ENCODE data around the gene MMEL1. TPM values are rescaled to one million over a fixed set of nuclear protein-coding genes. Genes with fewer than 3 reads are reported as not detected.

The MMEL1 gene
- total and polyA plus RNA-seq, 2 donors (not counting 1 experiment from before 2014, with no cell fraction given): not detected

DNA sequence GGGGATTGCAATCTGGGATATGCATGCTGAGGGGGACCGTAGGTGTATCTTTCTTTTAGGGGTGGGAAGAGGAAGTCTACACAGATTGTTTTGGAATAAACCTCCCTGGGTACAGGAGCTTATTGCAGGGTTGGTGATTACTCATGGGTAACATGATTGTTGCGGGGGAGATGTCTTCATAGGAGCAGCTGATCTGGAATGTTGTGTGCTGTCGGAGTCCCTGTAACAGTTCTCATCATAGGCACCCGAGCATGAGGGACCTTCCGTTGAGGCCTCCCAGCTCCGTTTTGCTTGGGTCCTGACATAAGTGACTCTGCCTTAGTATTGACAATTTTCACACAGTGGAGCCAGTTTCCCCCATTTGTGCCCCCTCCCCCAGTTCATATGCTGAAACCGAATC is 50.4 kb downstream of the MMEL1 start:
- no peak overlapping the region for H3K4me2 ChIP-seq (replicated peaks; ENCODE audit: low read depth, low read length, poor library complexity, severe bottlenecking)
- DNase-seq (no peak), ATAC-seq (ENCODE audit: low read depth) (no peak)
- peak overlapping the region; percentile 93 for H3K27ac Mint-ChIP-seq
- no peak for TF ChIP-seq EZH2 (IDR thresholded peaks at IDR 0.05; ENCODE audit: borderline replicate concordance, insufficient read depth, low read depth, low read length, poor library complexity, severe bottlenecking)
- TF ChIP-seq, protein P1, sequence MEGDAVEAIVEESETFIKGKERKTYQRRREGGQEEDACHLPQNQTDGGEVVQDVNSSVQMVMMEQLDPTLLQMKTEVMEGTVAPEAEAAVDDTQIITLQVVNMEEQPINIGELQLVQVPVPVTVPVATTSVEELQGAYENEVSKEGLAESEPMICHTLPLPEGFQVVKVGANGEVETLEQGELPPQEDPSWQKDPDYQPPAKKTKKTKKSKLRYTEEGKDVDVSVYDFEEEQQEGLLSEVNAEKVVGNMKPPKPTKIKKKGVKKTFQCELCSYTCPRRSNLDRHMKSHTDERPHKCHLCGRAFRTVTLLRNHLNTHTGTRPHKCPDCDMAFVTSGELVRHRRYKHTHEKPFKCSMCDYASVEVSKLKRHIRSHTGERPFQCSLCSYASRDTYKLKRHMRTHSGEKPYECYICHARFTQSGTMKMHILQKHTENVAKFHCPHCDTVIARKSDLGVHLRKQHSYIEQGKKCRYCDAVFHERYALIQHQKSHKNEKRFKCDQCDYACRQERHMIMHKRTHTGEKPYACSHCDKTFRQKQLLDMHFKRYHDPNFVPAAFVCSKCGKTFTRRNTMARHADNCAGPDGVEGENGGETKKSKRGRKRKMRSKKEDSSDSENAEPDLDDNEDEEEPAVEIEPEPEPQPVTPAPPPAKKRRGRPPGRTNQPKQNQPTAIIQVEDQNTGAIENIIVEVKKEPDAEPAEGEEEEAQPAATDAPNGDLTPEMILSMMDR (IDR thresholded peaks at IDR 0.05): no peak
- peaks cover 11% of the 10 kb centered on the region for H3K79me2 ChIP-seq (ENCODE audit: control insufficient read depth, insufficient read depth, low read length)
- no peak overlapping the region for H2AFZ ChIP-seq (ENCODE audit: insufficient read depth, low read depth, low read length, poor library complexity, severe bottlenecking)
- no peak overlapping the region for H3K9ac ChIP-seq (ENCODE audit: low read length)
- H3K27me3 ChIP-seq (replicated peaks in 1 of 4; ENCODE audit: control extremely low read depth in 1 of 4, control insufficient read depth in 3 of 4, insufficient read depth in 4 of 4, low read length in 3 of 4): no peaks in the 10 kb centered on the region
- peaks cover 0 to 17% (median 3%) of the 10 kb centered on the region in 3 donors for H3K9me3 ChIP-seq (ENCODE audit: control extremely low read depth in 1 of 3, control insufficient read depth in 2 of 3, insufficient read depth in 1 of 3, low read length in 2 of 3)
- no peaks in the 10 kb centered on the region for H3K27me3 Mint-ChIP-seq
- peak overlapping the region; percentile 52 for H3K4me3 Mint-ChIP-seq
- ChIA-PET POLR2A (no interaction called here), CTCF (interaction anchor here (0.7 to 1.6 kb wide), 3 partner anchors 21 to 293 kb away, joined by 3 to 5 read pairs (median 3); no protein-coding TSS in a partner anchor)
- intact Hi-C loops (cut with micrococcal nuclease): no loop called here
- H3K4me3 ChIP-seq (ENCODE audit: control extremely low read depth in 1 of 5, extremely low read depth in 1 of 5, insufficient read depth in 1 of 5, low read depth in 2 of 5, low read length in 4 of 5): no peak overlapping the region
- H3K4me1 Mint-ChIP-seq: peaks cover 68% of the 10 kb centered on the region
- H3K9me3 Mint-ChIP-seq (ENCODE audit: insufficient read depth): peaks cover 3% of the 10 kb centered on the region
- peaks cover 62 to 87% of the 10 kb centered on the region in 2 donors for H3K4me1 ChIP-seq (ENCODE audit: control insufficient read depth in 2 of 2, insufficient read depth in 2 of 2, low read length in 2 of 2)
- 95% methylated on average over 5 of the region's 7 CpGs for WGBS (ENCODE audit: insufficient coverage)
- peak overlapping the region; percentile 18 to 98 for H3K27ac ChIP-seq (ENCODE audit: low read length in 2 of 2)
- H4K20me1 ChIP-seq (ENCODE audit: control insufficient read depth, insufficient read depth, low read length, poor library complexity, severe bottlenecking): no peaks in the 10 kb centered on the region
- peaks cover 0 to 3% of the 10 kb centered on the region in 2 experiments for H3K36me3 ChIP-seq (replicated peaks in 1 of 2; ENCODE audit: control extremely low read depth in 1 of 2, control insufficient read depth in 1 of 2, extremely low read depth in 1 of 2, insufficient read depth in 2 of 2, low read length in 1 of 2)

DNA sequence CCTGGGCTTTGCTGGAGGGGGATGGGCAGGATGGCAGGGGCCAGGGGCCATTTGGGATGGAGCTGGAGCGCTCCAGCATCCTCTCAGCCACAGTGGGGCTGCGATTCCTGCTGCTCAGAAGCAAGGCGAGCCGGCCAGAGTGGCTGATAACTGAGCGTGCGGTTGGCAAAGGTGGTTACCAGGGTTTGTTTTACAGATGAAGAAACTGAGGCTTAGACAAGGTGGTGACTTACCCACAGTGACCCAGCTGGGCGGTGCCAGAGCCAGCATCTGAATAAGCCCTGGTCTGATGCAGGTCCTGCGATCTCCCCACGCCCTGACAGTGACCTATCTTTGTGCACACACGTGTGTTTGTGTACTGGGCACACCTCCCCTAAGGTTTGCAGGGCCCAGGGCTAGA is 52.1 kb downstream of the MMEL1 start:
- CTCF ChIA-PET: interaction anchor here (0.7 to 1.8 kb wide), 4 partner anchors 16 to 33 kb away, joined by 3 to 5 read pairs (median 4); no protein-coding TSS in a partner anchor

More for the DNA sequence above, 52.1 kb downstream of the MMEL1 start:
- Mint-ChIP-seq H3K4me3 (peak overlapping the region; percentile 59), H3K9me3 (ENCODE audit: insufficient read depth) (peaks cover 3% of the 10 kb centered on the region), H3K27ac (peak overlapping the region; percentile 93), H3K27me3 (no peaks in the 10 kb centered on the region), H3K4me1 (peaks cover 78% of the 10 kb centered on the region)
- Histone ChIP-seq H3K4me2 (replicated peaks; ENCODE audit: low read depth, low read length, poor library complexity, severe bottlenecking) (peak overlapping the region; percentile 7), H2AFZ (ENCODE audit: insufficient read depth, low read depth, low read length, poor library complexity, severe bottlenecking) (no peak overlapping the region), H3K27me3 (replicated peaks in 1 of 4; ENCODE audit: control extremely low read depth in 1 of 4, control insufficient read depth in 3 of 4, insufficient read depth in 4 of 4, low read length in 3 of 4) (no peaks in the 10 kb centered on the region), H3K4me3 (ENCODE audit: control extremely low read depth in 1 of 5, extremely low read depth in 1 of 5, insufficient read depth in 1 of 5, low read depth in 2 of 5, low read length in 4 of 5) (no peak overlapping the region), H3K27ac (ENCODE audit: low read length in 2 of 2) (peak overlapping the region; percentile 2 to 98), H3K79me2 (ENCODE audit: control insufficient read depth, insufficient read depth, low read length) (peaks cover 7% of the 10 kb centered on the region), H3K9me3 (ENCODE audit: control extremely low read depth in 1 of 3, control insufficient read depth in 2 of 3, insufficient read depth in 1 of 3, low read length in 2 of 3) (peaks cover 0 to 17% (median 3%) of the 10 kb centered on the region in 3 donors), H3K36me3 (replicated peaks in 1 of 2; ENCODE audit: control extremely low read depth in 1 of 2, control insufficient read depth in 1 of 2, extremely low read depth in 1 of 2, insufficient read depth in 2 of 2, low read length in 1 of 2) (peaks cover 0 to 3% of the 10 kb centered on the region in 2 experiments), H4K20me1 (ENCODE audit: control insufficient read depth, insufficient read depth, low read length, poor library complexity, severe bottlenecking) (no peaks in the 10 kb centered on the region), H3K9ac (ENCODE audit: low read length) (no peak overlapping the region), H3K4me1 (ENCODE audit: control insufficient read depth in 2 of 2, insufficient read depth in 2 of 2, low read length in 2 of 2) (peaks cover 76 to 100% of the 10 kb centered on the region in 2 donors)
- intact Hi-C loops (cut with micrococcal nuclease): no loop called here
- ATAC-seq (ENCODE audit: low read depth): no peak
- 89% methylated on average over 10 of the region's 10 CpGs for WGBS (ENCODE audit: insufficient coverage)
- POLR2A ChIA-PET: no interaction called here
- no peak for TF ChIP-seq EZH2 (IDR thresholded peaks at IDR 0.05; ENCODE audit: borderline replicate concordance, insufficient read depth, low read depth, low read length, poor library complexity, severe bottlenecking)
- TF ChIP-seq, protein P1 (IDR thresholded peaks at IDR 0.05): no peak
- DNase-seq: no peak

Data from B cell (primary cell).